ENCODE data around the gene CHRNB4.

DNA sequence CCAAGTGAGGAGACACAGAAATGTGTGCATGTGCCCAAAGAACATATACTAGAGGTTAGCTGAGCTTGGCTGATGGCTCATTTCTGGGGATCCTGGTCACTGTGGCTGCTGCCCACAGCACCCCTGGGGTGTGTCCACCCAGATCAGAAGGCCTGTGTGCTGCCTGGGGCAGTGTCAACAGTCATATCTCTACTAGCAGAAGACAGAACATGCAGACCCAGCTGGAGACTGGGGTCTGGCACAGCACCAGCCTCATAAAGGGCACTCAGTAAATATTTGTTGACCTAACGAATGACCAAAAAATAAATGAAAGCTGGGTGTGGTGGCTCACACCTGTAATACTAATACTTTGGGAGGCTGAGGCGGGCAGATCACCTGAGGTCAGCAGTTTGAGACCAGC, 36.6 kb downstream of the CHRNB4 start:
- TF ChIP-seq CTCF (IDR thresholded peaks at IDR 0.05) (no peak), EP300 (IDR thresholded peaks at IDR 0.05) (no peak), POLR2A (IDR thresholded peaks at IDR 0.05) (no peak)
